ENCODE measurements around the gene CRAMP1.

CRAMP1 gene

DNA sequence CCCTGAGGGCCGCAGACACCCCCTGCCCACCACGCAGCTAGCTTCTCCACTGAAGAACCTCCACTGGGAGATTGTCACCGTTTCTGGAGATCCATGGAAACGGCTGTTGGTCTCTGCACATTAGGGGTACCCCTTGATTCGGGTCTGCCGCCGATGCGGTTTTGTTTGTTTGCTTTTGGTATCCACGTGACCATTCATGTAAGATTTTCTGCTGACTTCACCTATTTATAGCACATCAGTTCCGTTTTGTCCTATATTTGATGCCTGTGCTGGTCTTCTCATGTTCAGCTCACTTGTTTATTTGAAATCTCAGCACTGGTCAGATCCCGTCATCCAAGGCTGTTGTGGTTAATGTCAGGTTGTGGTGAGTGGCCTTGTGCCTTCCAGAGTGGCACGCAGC lies 21.1 kb downstream of the CRAMP1 start:
- peaks cover 85% of the 10 kb centered on the region for H3K36me3 Mint-ChIP-seq (ENCODE audit: low read depth)
- peaks cover 6% of the 10 kb centered on the region for H3K4me1 Mint-ChIP-seq (ENCODE audit: low read depth)
- no peaks in the 10 kb centered on the region for H3K27me3 Mint-ChIP-seq
- no peak for DNase-seq
- H3K27ac Mint-ChIP-seq = no peak overlapping the region
- no peaks in the 10 kb centered on the region for H3K9me3 Mint-ChIP-seq
- no peak overlapping the region for H3K4me3 Mint-ChIP-seq

DNA sequence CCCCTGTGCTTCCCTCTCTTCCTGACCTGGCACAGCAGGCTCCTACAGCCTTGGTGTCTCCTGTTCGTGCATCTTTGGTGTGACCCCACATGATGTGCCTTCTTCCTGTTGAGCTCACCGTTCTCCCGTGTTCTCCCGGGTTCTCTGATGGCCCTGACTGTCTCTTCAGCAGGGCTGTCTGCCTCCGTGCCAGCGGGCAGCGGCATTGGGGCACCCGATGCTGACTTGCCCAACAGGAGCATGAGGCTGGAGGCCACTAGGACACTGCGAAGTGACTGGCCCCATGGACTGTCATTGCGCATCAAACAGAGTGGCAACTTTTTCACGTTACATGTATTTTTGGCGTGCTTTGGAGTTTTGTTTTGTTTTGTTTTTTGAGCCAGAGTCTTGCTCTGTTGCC lies 22.4 kb downstream of the CRAMP1 start:
- no peaks in the 10 kb centered on the region for H3K9me3 Mint-ChIP-seq
- H3K4me3 Mint-ChIP-seq = no peak overlapping the region
- H3K4me1 Mint-ChIP-seq (ENCODE audit: low read depth) = peaks cover 6% of the 10 kb centered on the region
- H3K27ac Mint-ChIP-seq = no peak overlapping the region
- H3K36me3 Mint-ChIP-seq (ENCODE audit: low read depth) = peaks cover 87% of the 10 kb centered on the region
- H3K27me3 Mint-ChIP-seq = no peaks in the 10 kb centered on the region
- DNase-seq = no peak

DNA sequence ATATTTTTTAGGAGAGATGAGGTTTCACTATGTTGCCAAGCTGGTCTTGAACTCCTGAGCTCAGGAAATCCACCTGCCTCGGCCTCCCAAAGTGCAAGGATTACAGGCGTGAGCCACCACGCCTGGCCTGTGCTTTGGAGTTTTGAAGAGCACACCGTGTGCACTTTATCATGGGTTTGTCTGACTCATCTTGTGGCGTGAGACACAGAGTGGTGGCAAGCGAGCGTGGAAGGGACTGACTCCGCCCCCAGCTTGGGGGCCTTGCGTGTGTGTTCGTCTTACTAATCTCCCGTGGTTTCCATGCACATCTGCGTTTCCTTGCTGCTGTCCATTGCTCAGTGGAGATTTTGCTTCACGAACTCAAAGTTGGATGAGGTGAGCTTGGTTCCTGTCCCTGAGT lies 22.9 kb downstream of the CRAMP1 start:
- Mint-ChIP-seq H3K27me3 (no peaks in the 10 kb centered on the region), H3K9me3 (no peaks in the 10 kb centered on the region), H3K4me1 (ENCODE audit: low read depth) (peaks cover 6% of the 10 kb centered on the region), H3K27ac (no peak overlapping the region), H3K36me3 (ENCODE audit: low read depth) (peaks cover 88% of the 10 kb centered on the region), H3K4me3 (no peak overlapping the region)
- DNase-seq = no peak

DNA sequence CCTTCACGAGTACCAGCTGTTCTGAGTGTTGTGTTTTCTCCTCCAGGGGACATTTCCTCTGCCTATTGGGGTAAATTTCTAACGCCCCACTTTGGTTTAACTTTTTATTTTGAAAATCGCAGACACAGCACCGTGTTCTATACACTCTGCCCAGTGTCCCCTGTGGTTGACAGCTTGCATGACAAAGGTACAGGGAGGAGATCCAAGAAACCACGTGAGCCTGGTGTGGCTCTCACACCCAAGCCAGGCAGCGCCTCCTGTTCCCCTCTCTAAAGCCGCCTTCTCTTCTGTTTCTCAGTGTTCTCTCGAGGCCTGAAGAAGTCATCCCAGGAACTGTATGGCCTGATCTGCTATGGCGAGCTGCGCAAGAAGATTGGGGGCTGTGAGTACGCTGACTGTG lies 25.4 kb downstream of the CRAMP1 start:
- Mint-ChIP-seq H3K9me3 (no peaks in the 10 kb centered on the region), H3K36me3 (ENCODE audit: low read depth) (peaks cover 89% of the 10 kb centered on the region), H3K27me3 (no peaks in the 10 kb centered on the region), H3K27ac (no peak overlapping the region), H3K4me1 (ENCODE audit: low read depth) (peaks cover 6% of the 10 kb centered on the region), H3K4me3 (no peak overlapping the region)
- DNase-seq = no peak

DNA sequence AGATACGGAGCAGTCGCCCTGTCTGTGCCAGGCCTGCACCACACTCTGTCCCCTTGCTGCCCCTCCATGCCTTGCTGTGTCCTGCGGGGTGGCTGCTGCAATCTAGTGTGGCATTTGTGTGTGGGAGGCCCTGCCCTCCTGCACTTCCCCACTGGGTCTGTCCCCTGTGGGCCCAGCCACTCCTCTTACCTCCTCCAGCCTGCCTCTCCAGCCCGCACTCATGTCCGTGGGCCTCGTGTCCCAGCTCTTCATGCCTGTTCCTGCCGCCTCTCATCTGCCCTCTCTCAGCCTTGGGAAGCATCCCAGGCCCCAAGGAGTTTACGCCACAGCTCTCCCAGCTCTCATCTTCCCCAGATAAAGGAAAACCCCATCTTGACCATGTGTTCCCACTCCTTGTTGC lies 26.6 kb downstream of the CRAMP1 start:
- Mint-ChIP-seq H3K4me1 (ENCODE audit: low read depth) (peaks cover 6% of the 10 kb centered on the region), H3K36me3 (ENCODE audit: low read depth) (peaks cover 89% of the 10 kb centered on the region), H3K27me3 (no peaks in the 10 kb centered on the region), H3K27ac (no peak overlapping the region), H3K4me3 (no peak overlapping the region), H3K9me3 (no peaks in the 10 kb centered on the region)
- DNase-seq = no peak

DNA sequence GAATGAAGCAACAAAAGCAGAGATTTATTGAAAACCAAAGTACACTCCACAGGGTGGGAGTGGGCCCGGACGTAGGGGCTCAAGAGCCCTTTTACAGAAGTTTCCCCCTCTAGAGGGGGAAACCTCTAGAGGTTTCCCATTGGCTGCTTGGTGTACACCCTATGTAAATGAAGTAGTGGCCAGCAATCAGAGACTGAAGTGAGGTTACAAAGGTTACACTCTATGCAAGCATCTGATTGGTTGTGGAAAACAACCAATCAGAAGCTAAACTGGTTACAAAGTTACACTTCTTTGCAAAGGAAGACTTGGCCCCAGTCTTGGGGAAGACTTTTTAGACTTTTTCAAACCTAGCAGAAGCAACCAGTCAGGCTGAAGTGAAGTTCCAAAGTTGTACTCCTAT lies 27.1 kb downstream of the CRAMP1 start:
- H3K9me3 Mint-ChIP-seq = no peaks in the 10 kb centered on the region
- no peak for DNase-seq
- no peaks in the 10 kb centered on the region for H3K27me3 Mint-ChIP-seq
- no peak overlapping the region for H3K4me3 Mint-ChIP-seq
- H3K27ac Mint-ChIP-seq = no peak overlapping the region
- H3K36me3 Mint-ChIP-seq (ENCODE audit: low read depth) = peaks cover 89% of the 10 kb centered on the region
- peaks cover 5% of the 10 kb centered on the region for H3K4me1 Mint-ChIP-seq (ENCODE audit: low read depth)

DNA sequence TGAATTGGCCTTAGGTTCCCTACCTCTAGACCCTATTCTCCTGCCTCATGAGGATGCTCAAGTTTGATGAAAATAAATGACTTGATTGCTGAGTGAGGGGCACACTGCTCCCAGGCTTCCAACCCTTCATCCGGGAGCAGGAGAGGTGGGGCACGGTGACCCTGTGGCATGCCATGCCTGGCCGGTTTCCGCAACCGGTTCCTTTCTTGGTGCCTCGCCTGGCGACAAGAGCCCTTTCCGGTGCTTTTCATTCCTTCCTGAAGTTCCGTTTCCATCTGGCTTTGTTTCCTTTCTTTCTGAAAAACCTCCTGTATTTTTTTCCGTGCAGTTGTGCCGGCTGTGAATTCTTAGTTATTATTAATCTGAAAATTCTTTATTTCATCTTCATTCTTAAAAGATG lies 27.7 kb downstream of the CRAMP1 start:
- no peak overlapping the region for H3K4me3 Mint-ChIP-seq
- H3K4me1 Mint-ChIP-seq (ENCODE audit: low read depth) = peaks cover 7% of the 10 kb centered on the region
- H3K9me3 Mint-ChIP-seq = no peaks in the 10 kb centered on the region
- H3K27me3 Mint-ChIP-seq = no peaks in the 10 kb centered on the region
- H3K36me3 Mint-ChIP-seq (ENCODE audit: low read depth) = peaks cover 89% of the 10 kb centered on the region
- no peak for DNase-seq
- no peak overlapping the region for H3K27ac Mint-ChIP-seq

DNA sequence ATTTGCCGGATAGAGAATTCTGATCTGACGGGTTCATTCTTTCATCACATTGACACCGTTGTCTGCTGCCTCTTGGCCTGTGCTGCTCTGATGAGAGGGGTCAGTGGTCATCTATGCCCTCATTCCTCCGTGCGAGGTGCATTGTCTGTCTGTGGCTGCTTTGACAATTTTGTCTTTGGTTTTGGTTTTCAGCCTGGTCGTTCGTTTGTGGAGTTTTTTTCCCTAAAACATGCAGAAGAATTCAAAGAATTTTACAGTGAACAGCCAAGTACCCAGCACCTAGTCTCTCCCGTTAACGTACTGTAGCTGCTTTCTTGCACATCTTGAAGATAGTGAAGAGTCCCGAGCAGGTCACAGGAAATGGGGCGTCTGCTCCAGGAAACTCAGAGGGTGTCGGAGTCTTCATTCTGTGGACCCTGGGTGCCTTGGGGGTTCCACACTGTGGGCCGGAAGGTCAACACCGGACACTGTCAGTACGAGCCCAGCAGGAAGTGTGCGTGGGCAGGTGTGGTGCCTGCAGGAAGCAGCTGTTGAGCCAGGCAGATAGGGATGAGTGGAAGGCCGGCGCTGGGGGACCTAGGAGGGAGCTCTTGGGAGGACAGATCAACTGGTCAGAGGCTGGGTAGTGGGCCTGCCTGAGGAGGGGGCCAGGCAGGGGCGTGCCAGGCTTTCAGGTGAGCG lies 28.2 kb downstream of the CRAMP1 start:
- no peak for DNase-seq
- H3K4me1 Mint-ChIP-seq (ENCODE audit: low read depth) = peaks cover 7% of the 10 kb centered on the region
- H3K27ac Mint-ChIP-seq = no peak overlapping the region
- H3K9me3 Mint-ChIP-seq = no peaks in the 10 kb centered on the region
- no peaks in the 10 kb centered on the region for H3K27me3 Mint-ChIP-seq
- peaks cover 89% of the 10 kb centered on the region for H3K36me3 Mint-ChIP-seq (ENCODE audit: low read depth)
- no peak overlapping the region for H3K4me3 Mint-ChIP-seq

DNA sequence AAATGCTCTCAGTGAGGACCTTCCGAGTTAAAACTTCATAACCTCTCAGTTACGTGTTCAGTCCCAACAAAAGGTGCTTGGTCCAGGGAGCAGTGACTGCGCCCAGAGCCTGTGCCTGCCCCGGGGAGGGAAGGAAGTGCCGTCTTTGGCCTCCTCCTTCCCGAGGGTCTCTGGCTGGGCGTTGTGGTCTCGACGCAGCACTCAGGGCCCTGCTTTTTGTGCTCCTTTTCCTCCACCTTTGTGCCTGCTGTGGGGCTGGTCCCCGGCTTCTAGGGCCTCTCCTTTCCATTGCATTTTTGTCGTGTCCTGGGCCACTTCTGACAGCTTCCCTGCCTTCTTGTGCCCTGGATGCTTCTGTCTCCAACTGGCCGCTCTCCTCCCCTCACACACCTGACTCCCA lies 29.1 kb downstream of the CRAMP1 start:
- Mint-ChIP-seq H3K4me3 (no peak overlapping the region), H3K9me3 (no peaks in the 10 kb centered on the region), H3K27me3 (no peaks in the 10 kb centered on the region), H3K36me3 (ENCODE audit: low read depth) (peaks cover 90% of the 10 kb centered on the region), H3K27ac (no peak overlapping the region), H3K4me1 (ENCODE audit: low read depth) (peaks cover 16% of the 10 kb centered on the region)
- DNase-seq = no peak

DNA sequence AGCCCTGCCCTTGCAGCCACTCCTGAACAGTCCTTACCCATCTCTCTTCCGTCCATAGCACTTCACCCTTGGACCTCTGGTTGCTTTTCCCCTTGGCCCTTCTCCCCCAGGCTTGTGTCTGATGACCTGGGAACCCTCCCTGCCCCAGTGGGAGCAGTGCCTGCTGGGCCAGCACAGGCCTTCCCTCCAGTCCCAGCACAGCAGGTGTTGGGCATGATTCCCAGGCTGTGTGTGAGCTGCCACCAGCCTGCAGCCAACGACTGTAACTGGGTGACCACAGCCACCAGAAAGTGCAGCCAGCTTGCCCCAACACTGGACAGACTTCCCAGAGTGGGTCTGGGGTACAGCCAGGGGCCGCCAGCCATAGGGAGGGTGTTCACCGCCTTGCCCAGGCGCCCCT lies 30.0 kb downstream of the CRAMP1 start:
- H3K36me3 Mint-ChIP-seq (ENCODE audit: low read depth) = peaks cover 98% of the 10 kb centered on the region
- H3K4me1 Mint-ChIP-seq (ENCODE audit: low read depth) = peaks cover 24% of the 10 kb centered on the region
- no peak overlapping the region for H3K27ac Mint-ChIP-seq
- no peak for DNase-seq
- H3K9me3 Mint-ChIP-seq = no peaks in the 10 kb centered on the region
- no peaks in the 10 kb centered on the region for H3K27me3 Mint-ChIP-seq
- no peak overlapping the region for H3K4me3 Mint-ChIP-seq

DNA sequence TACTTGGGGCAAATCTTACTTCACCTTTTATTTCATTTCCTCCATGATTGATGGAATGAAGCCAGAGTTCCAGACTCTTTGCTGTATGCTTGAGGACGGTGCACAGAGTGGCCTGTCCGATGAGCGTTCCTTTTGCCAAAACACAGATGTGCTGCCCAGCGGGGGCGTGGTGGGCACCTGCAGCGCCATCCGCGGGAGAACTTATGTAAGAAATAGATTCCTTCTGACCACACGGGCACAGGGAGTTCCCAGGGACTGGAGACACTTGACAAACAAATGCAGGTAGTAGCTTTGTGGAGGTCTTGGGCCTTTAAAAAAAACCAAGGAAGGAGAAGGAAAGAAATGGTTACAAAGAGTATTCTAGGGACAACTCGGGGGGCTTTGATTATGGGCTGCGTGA lies 30.6 kb downstream of the CRAMP1 start:
- peaks cover 25% of the 10 kb centered on the region for H3K4me1 Mint-ChIP-seq (ENCODE audit: low read depth)
- H3K27ac Mint-ChIP-seq = no peak overlapping the region
- peaks cover 96% of the 10 kb centered on the region for H3K36me3 Mint-ChIP-seq (ENCODE audit: low read depth)
- no peaks in the 10 kb centered on the region for H3K27me3 Mint-ChIP-seq
- DNase-seq = no peak
- no peak overlapping the region for H3K4me3 Mint-ChIP-seq
- no peaks in the 10 kb centered on the region for H3K9me3 Mint-ChIP-seq

DNA sequence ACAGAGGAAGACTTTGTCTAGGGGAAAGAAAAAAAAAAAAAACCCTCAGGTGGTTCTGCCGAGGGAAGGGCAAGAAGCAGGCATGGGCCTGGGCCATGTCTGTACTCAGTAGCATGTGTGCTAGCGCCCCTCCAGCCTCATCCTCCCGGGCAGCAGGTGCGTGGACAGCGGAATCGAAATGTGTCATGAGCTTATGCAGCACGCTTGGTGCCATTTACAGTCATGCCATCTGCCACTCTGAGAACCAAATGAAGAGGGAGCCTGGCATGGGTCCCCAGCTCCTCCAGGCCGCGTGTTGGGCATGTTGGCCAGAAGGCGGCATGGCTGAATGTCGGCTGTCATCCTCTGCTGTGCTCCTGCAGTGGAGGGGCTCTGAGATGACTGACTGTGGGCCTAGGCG lies 31.4 kb downstream of the CRAMP1 start:
- peaks cover 94% of the 10 kb centered on the region for H3K36me3 Mint-ChIP-seq (ENCODE audit: low read depth)

DNA sequence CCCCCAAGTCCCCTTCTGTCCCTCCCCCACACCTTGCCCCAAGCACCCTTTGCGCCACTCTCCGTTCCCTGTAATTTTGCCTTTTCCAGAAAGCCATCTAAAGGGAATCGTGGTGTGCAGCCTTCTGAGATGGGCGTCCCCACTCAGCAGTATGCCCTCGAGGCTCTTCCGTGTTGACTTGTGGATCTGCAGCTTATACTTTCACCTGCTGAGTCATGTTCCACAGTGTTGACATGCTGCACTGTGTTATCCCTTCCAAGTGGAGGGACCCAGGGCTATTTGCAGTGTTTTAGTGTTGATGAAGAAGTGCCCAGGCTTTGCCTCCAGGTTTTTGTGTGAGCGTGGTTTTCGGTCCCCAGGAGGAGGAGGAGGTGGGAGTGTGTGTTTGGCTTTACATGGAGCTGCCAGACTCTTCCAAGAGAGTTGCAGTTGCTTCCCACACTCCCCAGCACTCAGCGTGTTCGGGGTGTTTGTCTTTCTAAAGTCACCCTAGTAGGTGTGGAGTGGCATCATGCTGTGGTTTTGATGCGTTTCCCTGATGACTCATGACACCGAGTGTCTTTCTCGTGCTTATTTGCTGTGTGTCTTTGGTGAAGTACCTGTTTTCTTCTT lies 33.9 kb downstream of the CRAMP1 start:
- no peaks in the 10 kb centered on the region for H3K27me3 Mint-ChIP-seq
- H3K9me3 Mint-ChIP-seq = no peaks in the 10 kb centered on the region
- H3K36me3 Mint-ChIP-seq (ENCODE audit: low read depth) = peaks cover 84% of the 10 kb centered on the region
- DNase-seq = peak; percentile 45
- H3K4me3 Mint-ChIP-seq = peak overlapping the region; percentile 15
- peak overlapping the region; percentile 89 for H3K27ac Mint-ChIP-seq
- H3K4me1 Mint-ChIP-seq (ENCODE audit: low read depth) = peaks cover 30% of the 10 kb centered on the region

More for the DNA sequence above, 31.4 kb downstream of the CRAMP1 start:
- Mint-ChIP-seq H3K27ac (no peak overlapping the region), H3K4me1 (ENCODE audit: low read depth) (peaks cover 28% of the 10 kb centered on the region), H3K4me3 (no peak overlapping the region), H3K9me3 (no peaks in the 10 kb centered on the region), H3K27me3 (no peaks in the 10 kb centered on the region)
- no peak for DNase-seq

DNA sequence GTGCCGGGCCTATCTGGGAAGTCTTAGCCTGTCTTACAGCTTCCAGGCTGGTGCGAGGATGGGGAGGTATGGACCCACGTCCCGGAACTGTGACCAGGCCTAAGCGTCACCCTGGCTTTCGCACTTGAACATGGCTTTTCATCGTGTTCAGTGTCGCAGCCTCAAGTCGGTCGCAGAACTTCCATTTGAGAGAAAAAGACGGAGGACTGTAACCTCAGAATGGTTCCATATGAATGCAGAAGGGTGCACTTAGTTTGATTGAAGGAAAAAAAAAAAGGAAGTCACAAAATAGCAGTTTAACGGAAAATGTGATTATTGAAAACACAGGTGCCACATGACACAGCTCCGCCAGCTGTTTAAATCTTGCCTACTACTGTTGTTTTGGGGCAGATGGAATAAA lies 35.7 kb downstream of the CRAMP1 start:
- Mint-ChIP-seq H3K4me3 (no peak overlapping the region), H3K36me3 (ENCODE audit: low read depth) (peaks cover 85% of the 10 kb centered on the region)
- no peak for DNase-seq

DNA sequence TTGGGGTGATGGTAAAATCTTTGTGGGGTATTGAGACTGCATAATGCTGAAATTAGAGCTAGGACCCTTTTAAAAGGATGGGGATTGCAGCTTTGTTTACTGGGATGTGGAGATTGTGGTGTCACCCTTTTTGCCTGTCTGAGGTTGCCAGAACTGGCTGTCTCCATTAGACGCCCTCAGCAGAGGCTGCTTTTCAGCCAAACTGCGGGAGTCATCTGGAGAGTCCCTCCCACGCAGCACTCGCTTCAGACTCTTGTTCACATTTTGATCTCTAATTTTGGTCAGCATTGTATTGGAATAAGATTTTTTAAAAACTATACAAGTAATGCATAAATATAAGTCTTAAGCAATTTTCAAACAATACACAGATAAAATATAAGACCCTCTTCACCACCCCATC lies 38.0 kb downstream of the CRAMP1 start:
- Mint-ChIP-seq H3K9me3 (no peaks in the 10 kb centered on the region), H3K27me3 (no peaks in the 10 kb centered on the region), H3K4me3 (no peak overlapping the region), H3K4me1 (ENCODE audit: low read depth) (peaks cover 24% of the 10 kb centered on the region), H3K36me3 (ENCODE audit: low read depth) (peaks cover 79% of the 10 kb centered on the region), H3K27ac (no peak overlapping the region)
- DNase-seq = no peak

More for the DNA sequence above, 35.7 kb downstream of the CRAMP1 start:
- Mint-ChIP-seq H3K27me3 (no peaks in the 10 kb centered on the region), H3K9me3 (no peaks in the 10 kb centered on the region), H3K4me1 (ENCODE audit: low read depth) (peaks cover 30% of the 10 kb centered on the region), H3K27ac (no peak overlapping the region)

Measured in activated T-cell treated with anti-CD3 and anti-CD28 coated beads, Interleukin-2, amount 50 U/mL, for 24 hours (primary cell).